ENCODE measurements around the gene VWA8.

Gene VWA8

DNA sequence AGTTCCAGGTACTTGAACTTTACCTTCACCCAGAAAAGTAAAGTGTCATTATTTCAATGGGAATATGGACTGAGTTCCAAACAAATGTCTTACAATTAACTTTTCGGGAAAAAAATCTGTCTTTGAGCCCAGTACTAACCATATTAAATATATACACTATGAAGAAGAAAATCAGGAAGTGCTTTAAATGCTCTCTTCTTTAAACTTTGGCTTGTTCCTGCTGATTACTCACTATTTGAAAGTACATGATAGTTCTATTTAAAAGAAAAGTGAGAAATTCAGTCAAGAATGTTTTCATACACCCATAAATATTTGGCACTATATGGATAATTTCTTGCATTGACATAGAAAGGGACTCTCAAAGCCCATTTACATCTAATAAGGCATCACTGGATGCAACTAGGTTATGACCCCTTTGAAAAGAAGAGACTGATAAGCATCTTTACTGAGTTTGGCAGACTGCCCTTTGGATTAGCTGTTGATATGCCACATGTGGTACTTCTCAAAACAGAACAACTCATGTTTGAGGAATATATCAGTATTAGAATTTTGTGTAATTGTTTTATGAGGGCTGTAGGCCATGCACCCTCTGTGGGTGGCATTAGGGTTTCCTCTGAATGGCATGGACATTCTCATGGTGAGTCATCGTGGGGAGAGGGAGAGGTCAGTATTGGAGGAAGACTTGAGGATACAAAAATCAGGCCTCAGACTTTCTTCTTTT, 25.0 kb upstream of the VWA8 start:
- Histone ChIP-seq H3K27ac (ENCODE audit: low read depth, low read length) (no peak overlapping the region), H3K9ac (ENCODE audit: low read length) (no peak overlapping the region), H3K4me1 (ENCODE audit: control insufficient read depth, insufficient read depth, low read length) (no peaks in the 10 kb centered on the region), H3K27me3 (ENCODE audit: control insufficient read depth, insufficient read depth, low read length) (no peaks in the 10 kb centered on the region), H3K36me3 (ENCODE audit: control insufficient read depth, insufficient read depth, low read length) (no peaks in the 10 kb centered on the region), H3K4me3 (ENCODE audit: low read length) (no peak overlapping the region)

DNA sequence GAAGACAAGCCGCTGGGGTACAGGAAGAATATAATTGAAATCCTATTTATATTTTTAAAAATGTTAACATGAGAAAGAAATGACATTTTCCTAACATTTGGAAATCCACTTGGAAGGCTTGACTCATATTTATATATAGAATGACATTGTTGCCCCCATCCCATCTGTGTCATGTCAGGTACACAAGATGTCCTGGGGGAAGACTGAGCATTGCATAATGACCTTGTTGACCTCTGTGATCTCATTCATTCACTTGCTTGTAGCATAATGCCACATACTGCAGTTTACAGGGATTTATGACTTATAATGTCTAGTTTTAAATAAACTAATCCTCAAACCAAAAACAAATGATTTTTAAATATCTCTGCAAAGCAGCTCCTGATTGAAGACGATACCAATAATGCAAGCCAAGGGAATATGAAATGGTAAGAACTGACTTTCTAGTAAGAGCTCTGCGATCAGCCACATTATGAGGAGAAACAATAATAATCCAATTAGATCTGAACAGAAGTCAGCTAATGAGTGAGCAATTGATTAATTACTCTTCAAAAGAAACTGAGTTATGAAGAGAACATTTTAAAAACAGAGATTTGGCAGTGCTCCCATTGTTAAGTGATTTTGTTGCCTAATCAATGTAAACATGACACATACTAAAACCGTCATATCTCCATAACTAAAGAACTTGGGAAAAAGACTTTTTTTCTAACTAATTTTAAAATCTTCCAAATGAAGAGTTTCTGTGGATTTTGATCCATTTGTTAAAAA, 21.2 kb upstream of the VWA8 start:
- Histone ChIP-seq H3K4me1 (ENCODE audit: control insufficient read depth, insufficient read depth, low read length) (no peaks in the 10 kb centered on the region), H3K4me3 (ENCODE audit: low read length) (no peak overlapping the region), H3K9ac (ENCODE audit: low read length) (no peak overlapping the region), H3K27ac (ENCODE audit: low read depth, low read length) (no peak overlapping the region), H3K36me3 (ENCODE audit: control insufficient read depth, insufficient read depth, low read length) (no peaks in the 10 kb centered on the region), H3K27me3 (ENCODE audit: control insufficient read depth, insufficient read depth, low read length) (no peaks in the 10 kb centered on the region)

DNA sequence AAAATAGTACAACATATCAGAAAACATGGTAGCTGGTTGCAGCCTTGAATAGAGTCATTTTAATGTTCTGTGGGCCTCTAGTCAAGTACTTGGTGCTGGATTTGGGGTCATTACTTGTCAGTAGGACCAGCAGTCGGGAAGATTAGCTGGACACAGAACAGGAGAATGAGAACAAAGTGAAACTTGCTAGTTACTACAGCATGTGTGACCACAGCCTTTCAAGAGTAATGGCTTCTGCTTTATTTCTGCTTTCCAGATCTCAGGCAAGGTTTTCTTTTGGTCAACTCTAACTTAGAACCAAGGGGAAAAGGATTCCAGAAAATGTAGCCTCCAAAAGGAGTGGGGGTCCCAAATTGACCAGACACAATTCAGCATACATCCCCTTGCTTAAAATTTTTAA, 17.1 kb upstream of the VWA8 start:
- no peaks in the 10 kb centered on the region for H3K27me3 ChIP-seq (ENCODE audit: control insufficient read depth, insufficient read depth, low read length)
- no peak overlapping the region for H3K27ac ChIP-seq (ENCODE audit: low read depth, low read length)
- no peaks in the 10 kb centered on the region for H3K4me1 ChIP-seq (ENCODE audit: control insufficient read depth, insufficient read depth, low read length)
- no peak overlapping the region for H3K9ac ChIP-seq (ENCODE audit: low read length)
- H3K36me3 ChIP-seq (ENCODE audit: control insufficient read depth, insufficient read depth, low read length) = no peaks in the 10 kb centered on the region
- H3K4me3 ChIP-seq (ENCODE audit: low read length) = no peak overlapping the region

- H3K4me3 ChIP-seq (ENCODE audit: low read length) = no peak overlapping the region
- H3K27me3 ChIP-seq (ENCODE audit: control insufficient read depth, insufficient read depth, low read length) = no peaks in the 10 kb centered on the region
- no peaks in the 10 kb centered on the region for H3K36me3 ChIP-seq (ENCODE audit: control insufficient read depth, insufficient read depth, low read length)
- H3K27ac ChIP-seq (ENCODE audit: low read depth, low read length) = no peak overlapping the region
- H3K9ac ChIP-seq (ENCODE audit: low read length) = no peak overlapping the region
- no peaks in the 10 kb centered on the region for H3K4me1 ChIP-seq (ENCODE audit: control insufficient read depth, insufficient read depth, low read length)
These were observed 15.6 kb upstream of the VWA8 start for GRCh38 chr13:41976476-41976875.

DNA sequence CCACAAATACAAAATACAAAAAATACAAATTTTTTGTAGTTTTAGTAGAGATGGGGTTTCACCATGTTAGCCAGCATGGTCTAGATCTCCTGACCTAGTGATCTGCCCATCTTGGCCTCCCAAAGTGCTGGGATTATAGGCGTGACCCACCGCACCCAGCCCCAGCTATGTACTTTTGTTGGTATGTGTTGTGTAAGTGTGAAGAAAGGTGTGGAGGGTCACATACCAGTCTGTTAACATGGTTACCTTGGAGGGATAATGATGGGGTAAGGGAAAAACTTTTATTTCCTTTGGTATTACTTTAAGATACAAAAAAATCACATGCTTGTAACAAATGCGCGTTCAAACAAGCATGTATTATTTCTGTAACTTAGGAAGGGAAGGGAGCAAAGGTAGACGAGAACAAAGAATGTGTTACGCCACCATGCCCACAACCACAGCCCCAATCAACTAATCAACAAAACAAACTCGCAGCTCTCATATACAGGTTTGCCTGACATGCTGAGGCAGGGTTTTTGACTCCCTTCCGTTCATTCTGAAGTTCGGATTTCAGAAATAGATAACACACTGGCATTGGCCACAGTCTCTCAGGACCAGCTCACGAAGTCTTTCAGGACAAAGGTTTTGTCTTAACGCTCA, 13.5 kb upstream of the VWA8 start:
- Histone ChIP-seq H3K27me3 (ENCODE audit: control insufficient read depth, insufficient read depth, low read length) (no peaks in the 10 kb centered on the region), H3K27ac (ENCODE audit: low read depth, low read length) (no peak overlapping the region), H3K4me1 (ENCODE audit: control insufficient read depth, insufficient read depth, low read length) (no peaks in the 10 kb centered on the region), H3K36me3 (ENCODE audit: control insufficient read depth, insufficient read depth, low read length) (no peaks in the 10 kb centered on the region), H3K9ac (ENCODE audit: low read length) (no peak overlapping the region), H3K4me3 (ENCODE audit: low read length) (no peak overlapping the region)

DNA sequence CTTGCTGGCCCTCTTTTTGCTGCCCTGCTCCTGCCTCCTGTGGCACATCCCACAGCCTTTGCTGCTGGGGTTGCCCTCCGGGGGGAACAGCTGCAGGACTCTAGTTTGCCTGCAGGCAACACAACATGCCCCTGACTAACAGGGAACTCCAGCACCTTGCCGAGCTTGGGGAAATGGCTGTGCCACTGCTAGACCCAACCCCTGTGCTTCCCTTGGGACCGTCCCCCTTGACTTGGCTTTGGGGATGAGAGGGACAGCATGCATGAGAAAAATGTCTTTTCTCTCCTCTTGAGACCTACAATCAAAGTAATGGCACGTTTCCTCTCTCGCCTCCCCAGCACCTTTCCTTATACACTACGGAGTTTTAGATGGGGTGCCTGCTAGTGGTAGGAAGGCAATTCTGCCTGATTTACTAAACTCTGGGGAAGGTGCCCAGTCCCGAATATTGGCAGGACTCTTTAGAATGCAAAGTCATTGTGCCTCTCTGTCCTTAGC, 12.4 kb upstream of the VWA8 start:
- Histone ChIP-seq H3K4me1 (ENCODE audit: control insufficient read depth, insufficient read depth, low read length) (no peaks in the 10 kb centered on the region), H3K27me3 (ENCODE audit: control insufficient read depth, insufficient read depth, low read length) (no peaks in the 10 kb centered on the region), H3K4me3 (ENCODE audit: low read length) (no peak overlapping the region), H3K36me3 (ENCODE audit: control insufficient read depth, insufficient read depth, low read length) (no peaks in the 10 kb centered on the region), H3K9ac (ENCODE audit: low read length) (no peak overlapping the region), H3K27ac (ENCODE audit: low read depth, low read length) (no peak overlapping the region)

GRCh38 chr13:41971848-41972247, 10.9 kb upstream of the VWA8 start:
- no peaks in the 10 kb centered on the region for H3K27me3 ChIP-seq (ENCODE audit: control insufficient read depth, insufficient read depth, low read length)
- H3K4me3 ChIP-seq (ENCODE audit: low read length) = no peak overlapping the region
- H3K27ac ChIP-seq (ENCODE audit: low read depth, low read length) = no peak overlapping the region
- no peaks in the 10 kb centered on the region for H3K36me3 ChIP-seq (ENCODE audit: control insufficient read depth, insufficient read depth, low read length)
- H3K9ac ChIP-seq (ENCODE audit: low read length) = no peak overlapping the region
- H3K4me1 ChIP-seq (ENCODE audit: control insufficient read depth, insufficient read depth, low read length) = no peaks in the 10 kb centered on the region

DNA sequence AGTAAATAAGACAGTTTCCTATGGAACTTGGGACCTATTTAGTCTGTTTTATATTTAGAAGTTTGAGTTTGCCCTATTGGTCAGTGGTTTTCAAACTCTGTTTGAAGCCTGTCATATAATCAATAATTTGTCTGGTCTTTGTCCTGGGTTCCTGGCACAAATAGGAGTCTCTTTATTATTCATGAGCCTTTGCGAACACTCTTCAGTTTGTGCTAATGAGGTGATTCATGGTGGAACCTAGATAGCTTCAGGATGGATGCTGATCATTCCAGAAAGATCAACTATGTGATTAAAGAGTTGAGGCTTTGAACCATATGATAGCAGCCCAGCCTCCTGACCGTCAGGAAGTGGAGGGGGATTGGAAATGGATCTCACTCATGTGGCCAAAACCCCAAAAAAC, 10.0 kb upstream of the VWA8 start:
- no peak overlapping the region for H3K27ac ChIP-seq (ENCODE audit: low read depth, low read length)
- H3K36me3 ChIP-seq (ENCODE audit: control insufficient read depth, insufficient read depth, low read length) = no peaks in the 10 kb centered on the region

DNA sequence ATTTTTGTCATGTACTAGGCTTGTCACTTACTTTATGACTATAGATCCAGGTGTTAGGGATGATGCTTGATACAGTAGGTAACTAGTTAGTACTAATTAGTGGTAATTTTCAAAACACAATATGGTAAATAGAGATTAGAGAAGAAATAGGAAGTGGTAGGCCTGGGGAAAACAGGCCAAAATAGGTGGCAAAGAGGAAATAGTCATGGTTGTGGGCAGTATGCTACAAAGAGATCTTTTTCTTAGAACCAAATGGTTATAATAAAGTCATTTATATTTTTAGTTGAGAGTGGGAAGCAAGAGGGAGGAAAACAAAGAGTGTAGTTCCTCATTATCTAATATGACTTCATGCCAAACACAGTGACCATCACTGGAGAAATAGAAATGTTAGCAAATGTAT, 9.1 kb upstream of the VWA8 start:
- Histone ChIP-seq H3K27me3 (ENCODE audit: control insufficient read depth, insufficient read depth, low read length) (no peaks in the 10 kb centered on the region), H3K4me3 (ENCODE audit: low read length) (no peak overlapping the region), H3K9ac (ENCODE audit: low read length) (no peak overlapping the region)

More for the DNA sequence above, 10.0 kb upstream of the VWA8 start:
- no peak overlapping the region for H3K9ac ChIP-seq (ENCODE audit: low read length)
- H3K27me3 ChIP-seq (ENCODE audit: control insufficient read depth, insufficient read depth, low read length) = no peaks in the 10 kb centered on the region
- no peak overlapping the region for H3K4me3 ChIP-seq (ENCODE audit: low read length)
- H3K4me1 ChIP-seq (ENCODE audit: control insufficient read depth, insufficient read depth, low read length) = no peaks in the 10 kb centered on the region

DNA sequence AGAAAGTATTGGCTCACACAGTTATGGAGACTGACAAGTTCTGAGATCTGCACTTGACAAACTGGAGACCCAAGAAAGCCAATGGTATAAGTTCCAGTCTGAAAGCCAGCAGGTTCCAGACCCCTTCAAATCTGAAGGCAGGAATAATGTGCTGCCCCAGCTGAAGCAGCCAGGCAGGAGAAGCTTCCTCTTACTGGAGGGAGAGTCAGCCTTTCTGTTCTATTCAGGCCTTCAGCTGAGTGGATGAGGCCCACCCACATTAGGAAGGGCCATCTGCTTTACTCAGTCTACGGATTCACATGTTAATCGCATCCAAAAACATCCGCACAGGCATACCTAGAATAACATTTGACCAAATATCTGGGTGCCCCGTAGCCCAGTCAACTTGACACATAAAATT, 8.2 kb upstream of the VWA8 start:
- Histone ChIP-seq H3K4me3 (ENCODE audit: low read length) (no peak overlapping the region), H3K27ac (ENCODE audit: low read depth, low read length) (no peak overlapping the region), H3K9ac (ENCODE audit: low read length) (no peak overlapping the region), H3K36me3 (ENCODE audit: control insufficient read depth, insufficient read depth, low read length) (no peaks in the 10 kb centered on the region), H3K4me1 (ENCODE audit: control insufficient read depth, insufficient read depth, low read length) (no peaks in the 10 kb centered on the region), H3K27me3 (ENCODE audit: control insufficient read depth, insufficient read depth, low read length) (no peaks in the 10 kb centered on the region)

More for the DNA sequence above, 9.1 kb upstream of the VWA8 start:
- no peak overlapping the region for H3K27ac ChIP-seq (ENCODE audit: low read depth, low read length)
- no peaks in the 10 kb centered on the region for H3K4me1 ChIP-seq (ENCODE audit: control insufficient read depth, insufficient read depth, low read length)
- H3K36me3 ChIP-seq (ENCODE audit: control insufficient read depth, insufficient read depth, low read length) = no peaks in the 10 kb centered on the region

GRCh38 chr13:41966671-41967070, 5.8 kb upstream of the VWA8 start:
- no peak overlapping the region for H3K9ac ChIP-seq (ENCODE audit: low read length)
- H3K36me3 ChIP-seq (ENCODE audit: control insufficient read depth, insufficient read depth, low read length) = no peaks in the 10 kb centered on the region
- no peak overlapping the region for H3K27ac ChIP-seq (ENCODE audit: low read depth, low read length)
- peaks cover 3% of the 10 kb centered on the region for H3K4me1 ChIP-seq (ENCODE audit: control insufficient read depth, insufficient read depth, low read length)
- H3K27me3 ChIP-seq (ENCODE audit: control insufficient read depth, insufficient read depth, low read length) = no peaks in the 10 kb centered on the region
- H3K4me3 ChIP-seq (ENCODE audit: low read length) = no peak overlapping the region

- Histone ChIP-seq H3K4me1 (ENCODE audit: control insufficient read depth, insufficient read depth, low read length) (peaks cover 9% of the 10 kb centered on the region), H3K27ac (ENCODE audit: low read depth, low read length) (no peak overlapping the region), H3K27me3 (ENCODE audit: control insufficient read depth, insufficient read depth, low read length) (no peaks in the 10 kb centered on the region)
These were observed 2.1 kb upstream of the VWA8 start for GRCh38 chr13:41962994-41963393.

More at GRCh38 chr13:41962994-41963393, 2.1 kb upstream of the VWA8 start:
- Histone ChIP-seq H3K9ac (ENCODE audit: low read length) (no peak overlapping the region), H3K4me3 (ENCODE audit: low read length) (no peak overlapping the region), H3K36me3 (ENCODE audit: control insufficient read depth, insufficient read depth, low read length) (no peaks in the 10 kb centered on the region)
